Smooth muscle cell of the brain vasculature (primary cell): ENCODE results near the gene TRAPPC4.
"Not testable (repeated sequence)": the region's sequence is repeated elsewhere in the genome, so short reads cannot be mapped to it uniquely, and the experiment has no call there.

Experiments
- DNase-seq: peaks from one replicate; pipeline ENCODE4 v3.0.0-alpha.2; 2012; ENCODE audit warnings: low read depth, low spot score

TRAPPC4 gene

GRCh38 chr11:119018074-119018938 is at the start of gene TRAPPC4, which contains the start of gene RPS25:
TSS of gene TRAPPC4 (plus strand) at chr11:119018766. CDS start at chr11:119018796, 30 bp downstream.
TSS of gene RPS25 (minus strand) at chr11:119018343. CDS start at chr11:119018284, 59 bp downstream.
- peak; percentile 85 for DNase-seq

- DNase-seq = not testable (repeated sequence)
These were observed 49.1 kb upstream of the TRAPPC4 start for GRCh38 chr11:118969508-118969907.

GRCh38 chr11:118971646-118972045 is 46.9 kb upstream of the TRAPPC4 start, which contains the start of gene FOXR1:
TSS of gene FOXR1 (plus strand) at chr11:118971761. CDS start at chr11:118971932, 171 bp downstream.
- DNase-seq = no peak

- DNase-seq = no peak
These were observed 44.6 kb upstream of the TRAPPC4 start for GRCh38 chr11:118973985-118974384.

- DNase-seq = no peak
These were observed 42.5 kb upstream of the TRAPPC4 start for GRCh38 chr11:118975771-118976709.

- no peak for DNase-seq
These were observed 39.1 kb upstream of the TRAPPC4 start for GRCh38 chr11:118979434-118979833.

- no peak for DNase-seq
These were observed 38.2 kb upstream of the TRAPPC4 start for GRCh38 chr11:118980191-118980881.

GRCh38 chr11:118984337-118984736 is 34.2 kb upstream of the TRAPPC4 start:
- DNase-seq = not testable (repeated sequence)

GRCh38 chr11:118984825-118985224 is 33.7 kb upstream of the TRAPPC4 start:
- DNase-seq = no peak

GRCh38 chr11:118988280-118988679 is 30.3 kb upstream of the TRAPPC4 start:
- no peak for DNase-seq

GRCh38 chr11:118991486-118992038 is 27.0 kb upstream of the TRAPPC4 start:
- not testable (repeated sequence) for DNase-seq

- no peak for DNase-seq
These were observed 21.5 kb upstream of the TRAPPC4 start for GRCh38 chr11:118996926-118997626.

GRCh38 chr11:118997627-118998387 is 20.8 kb upstream of the TRAPPC4 start, which contains the start of gene CENATAC:
TSS of gene CENATAC (plus strand) at chr11:118998138. CDS start at chr11:118998198, 60 bp downstream.
- peak; percentile 60 for DNase-seq

- DNase-seq = no peak
These were observed 20.2 kb upstream of the TRAPPC4 start for GRCh38 chr11:118998388-118998717.

- DNase-seq = no peak
These were observed 19.7 kb upstream of the TRAPPC4 start for GRCh38 chr11:118998822-118999221.

- DNase-seq = no peak
These were observed 17.7 kb upstream of the TRAPPC4 start for GRCh38 chr11:119000906-119001305.

GRCh38 chr11:119006656-119007055 is 11.9 kb upstream of the TRAPPC4 start:
- no peak for DNase-seq

GRCh38 chr11:119011476-119012053 is 7.0 kb upstream of the TRAPPC4 start:
- no peak for DNase-seq

GRCh38 chr11:119012629-119013170 is 5.9 kb upstream of the TRAPPC4 start:
- DNase-seq = no peak
